Progenitor cell of endocrine pancreas (in vitro differentiated cells): ENCODE data around the gene CACNA2D2. TPM values are rescaled to one million over a fixed set of nuclear protein-coding genes. Genes with fewer than 3 reads are reported as not detected.
"Not testable (repeated sequence)": the region's sequence is repeated elsewhere in the genome, so short reads cannot be mapped to it uniquely, and the experiment has no call there.

Source experiments
- DNase-seq: peaks from one replicate; pipeline ENCODE4 v3.0.0; 2021; ENCODE audit warnings: low spot score; ENCODE audit not compliant: unreplicated experiment
- H3K27ac Mint-ChIP-seq: 2 replicates; pipeline ENCODE4 v1.8.0; 2021; ENCODE audit warnings: mild to moderate bottlenecking, moderate library complexity, mixed read lengths
- H3K27me3 Mint-ChIP-seq: 2 replicates; pipeline ENCODE4 v1.8.0; 2021; ENCODE audit warnings: mixed read lengths
- H3K36me3 Mint-ChIP-seq: 2 replicates; pipeline ENCODE4 v1.8.0; 2022; ENCODE audit warnings: mixed read lengths; ENCODE audit not compliant: insufficient read depth
- H3K4me1 Mint-ChIP-seq: 2 replicates; pipeline ENCODE4 v1.8.0; 2021; ENCODE audit warnings: low read depth, mixed read lengths
- H3K4me3 Mint-ChIP-seq: 2 replicates; pipeline ENCODE4 v1.8.0; 2021; ENCODE audit warnings: low read depth, mild to moderate bottlenecking, moderate library complexity, mixed read lengths
- H3K9me3 Mint-ChIP-seq: 2 replicates; pipeline ENCODE4 v1.8.0; 2021; ENCODE audit warnings: low read depth, mixed read lengths
- CTCF ChIP-seq: fragments of 200-600 bp; sonication (generic); IDR thresholded peaks from one replicate; pipeline ENCODE4 v1.5.0; 2021; ENCODE audit warnings: antibody characterized with exemption, mild to moderate bottlenecking; ENCODE audit not compliant: unreplicated experiment
- total RNA-seq: library from RNA; stranded (reverse); gene quantifications from 2 replicates; pipeline ENCODE4 v1.2.1, GENCODE V29; 2021

Gene CACNA2D2
- total RNA-seq, 1 donor from 2014 or later = 6.9 TPM

DNA sequence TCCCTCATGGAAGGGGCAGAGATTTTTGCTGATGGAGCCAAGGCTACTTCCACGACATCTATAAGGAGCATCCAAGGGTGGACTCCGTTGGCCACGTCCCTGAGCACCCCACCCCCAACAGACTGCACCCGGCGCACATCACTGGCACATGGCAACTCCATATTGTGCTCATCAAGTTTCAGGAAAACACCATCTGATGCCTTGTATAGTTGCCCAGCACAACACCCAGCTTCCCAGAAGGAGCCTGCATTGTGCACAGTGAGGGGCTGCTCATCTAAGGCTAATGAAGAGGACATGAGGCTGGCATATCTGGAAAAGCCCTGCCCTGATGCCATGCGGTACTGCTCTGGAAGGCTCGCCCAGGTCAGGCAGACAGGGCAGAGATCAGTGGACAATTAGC, 15.0 kb upstream of the CACNA2D2 start:
- Mint-ChIP-seq H3K4me1 (peaks cover 12% of the 10 kb centered on the region), H3K27me3 (peaks cover 37% of the 10 kb centered on the region), H3K9me3 (no peaks in the 10 kb centered on the region), H3K4me3 (no peak overlapping the region), H3K27ac (no peak overlapping the region), H3K36me3 (no peaks in the 10 kb centered on the region)
- DNase-seq = no peak
- no peak for TF ChIP-seq CTCF

- Mint-ChIP-seq H3K4me1 (peaks cover 12% of the 10 kb centered on the region), H3K27ac (no peak overlapping the region), H3K27me3 (peaks cover 40% of the 10 kb centered on the region), H3K36me3 (no peaks in the 10 kb centered on the region), H3K9me3 (no peaks in the 10 kb centered on the region), H3K4me3 (no peak overlapping the region)
- no peak for TF ChIP-seq CTCF
- DNase-seq = no peak
Measured at GRCh38 chr3:50517721-50518206, 14.3 kb upstream of the CACNA2D2 start.

DNA sequence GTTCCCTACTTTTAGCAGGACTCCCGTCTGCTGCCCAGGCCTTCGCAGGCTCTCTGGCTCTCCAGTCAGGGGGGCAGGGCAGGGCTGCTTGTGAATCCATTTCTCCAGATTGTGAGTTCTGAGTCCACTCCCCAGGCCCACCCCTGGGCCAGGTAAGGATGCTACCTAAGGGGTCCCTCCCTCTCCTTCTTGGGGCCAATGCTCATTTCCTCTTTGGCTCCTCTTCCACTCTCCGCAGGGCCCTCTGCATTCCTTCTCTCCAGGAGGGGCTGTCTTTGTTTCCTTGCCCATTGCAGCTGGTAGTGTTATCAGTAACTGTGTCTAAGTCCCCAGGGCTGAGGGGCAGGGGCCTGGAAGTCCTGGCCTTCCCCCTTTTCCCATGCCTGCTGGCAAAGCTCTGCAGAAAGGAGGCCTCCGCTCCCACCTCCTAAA, 13.0 kb upstream of the CACNA2D2 start:
- Mint-ChIP-seq H3K9me3 (no peaks in the 10 kb centered on the region), H3K27me3 (peaks cover 33% of the 10 kb centered on the region), H3K4me1 (peaks cover 12% of the 10 kb centered on the region), H3K36me3 (no peaks in the 10 kb centered on the region), H3K27ac (no peak overlapping the region), H3K4me3 (no peak overlapping the region)
- DNase-seq = no peak
- TF ChIP-seq CTCF = no peak

GRCh38 chr3:50515565-50516439, 12.4 kb upstream of the CACNA2D2 start:
- Mint-ChIP-seq H3K4me1 (peaks cover 12% of the 10 kb centered on the region), H3K27ac (no peak overlapping the region), H3K27me3 (peaks cover 28% of the 10 kb centered on the region), H3K9me3 (no peaks in the 10 kb centered on the region), H3K36me3 (no peaks in the 10 kb centered on the region), H3K4me3 (peak overlapping the region; percentile 29)
- TF ChIP-seq CTCF = no peak
- peak; percentile 27 for DNase-seq

DNA sequence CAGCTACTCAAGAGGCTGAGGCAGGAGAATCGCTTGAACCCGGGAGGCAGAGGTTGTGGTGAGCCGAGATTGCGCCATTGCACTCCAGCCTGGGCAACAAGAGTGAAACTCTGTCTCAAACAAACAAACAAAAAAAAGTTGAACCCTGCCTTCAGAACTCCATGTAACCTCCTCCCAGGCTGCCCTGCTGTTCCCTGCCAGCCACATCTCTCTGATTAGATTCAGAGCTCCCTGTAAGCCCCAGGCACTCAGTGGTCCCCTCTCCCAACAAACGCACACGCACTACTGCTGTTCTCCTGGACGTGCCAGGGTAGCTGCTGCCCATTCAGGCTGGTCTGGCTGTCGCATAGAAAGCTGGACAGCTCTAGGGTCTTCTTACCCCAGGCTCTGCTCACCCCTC, 9.5 kb upstream of the CACNA2D2 start:
- Mint-ChIP-seq H3K4me1 (peaks cover 12% of the 10 kb centered on the region), H3K27me3 (peaks cover 30% of the 10 kb centered on the region)
- not testable (repeated sequence) for H3K9me3 Mint-ChIP-seq, H3K27ac Mint-ChIP-seq, H3K4me3 Mint-ChIP-seq, DNase-seq, H3K36me3 Mint-ChIP-seq

GRCh38 chr3:50512131-50512530, 8.7 kb upstream of the CACNA2D2 start:
- Mint-ChIP-seq H3K36me3 (no peaks in the 10 kb centered on the region), H3K4me1 (peaks cover 12% of the 10 kb centered on the region), H3K27ac (no peak overlapping the region), H3K9me3 (no peaks in the 10 kb centered on the region), H3K4me3 (no peak overlapping the region), H3K27me3 (peaks cover 30% of the 10 kb centered on the region)
- no peak for TF ChIP-seq CTCF
- no peak for DNase-seq
